Stimulated activated CD8-positive, alpha-beta memory T cell treated with anti-CD3 and anti-CD28 coated beads, Interleukin-12 subunit alpha, Interleukin-12 subunit beta, amount 100 ng/mL, for 24 hours (primary cell): ENCODE results near the gene CD83.
"Not testable (repeated sequence)": the region's sequence is repeated elsewhere in the genome, so short reads cannot be mapped to it uniquely, and the experiment has no call there.

ENCODE experiments used
- DNase-seq: peaks from one replicate; pipeline ENCODE4 v3.0.0-alpha.2; 2020; ENCODE audit errors: extremely low read depth

CD83 gene

GRCh38 chr6:14117158-14118090 lies at the start of gene CD83:
TSS of gene CD83 (plus strand) at chr6:14117772. CDS start at chr6:14117812, 40 bp downstream.
- peak; percentile 52 for DNase-seq

GRCh38 chr6:14068133-14068532 lies 49.4 kb upstream of the CD83 start:
- no peak for DNase-seq

- DNase-seq = no peak
These were observed 48.9 kb upstream of the CD83 start for GRCh38 chr6:14068623-14069022.

DNA sequence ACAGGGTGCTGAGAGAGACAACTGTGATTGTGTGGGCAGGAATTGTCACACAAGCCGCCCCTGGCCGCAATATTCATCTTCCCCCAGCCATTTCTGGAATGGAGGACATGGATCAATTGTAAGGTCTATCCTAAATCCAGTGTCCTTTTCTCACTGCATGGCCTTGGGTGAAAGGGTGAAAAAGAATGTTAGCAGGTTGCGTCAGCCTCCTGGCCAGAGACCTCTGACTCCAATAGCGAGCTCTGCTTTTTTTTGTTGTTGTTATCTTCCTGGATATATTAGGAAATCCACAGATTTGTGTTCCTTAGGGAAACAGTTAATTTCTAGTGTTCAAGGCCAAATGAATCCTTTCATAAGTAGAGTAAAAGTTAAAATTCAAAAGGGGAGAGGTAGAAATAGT lies 47.1 kb upstream of the CD83 start:
- DNase-seq = no peak

DNA sequence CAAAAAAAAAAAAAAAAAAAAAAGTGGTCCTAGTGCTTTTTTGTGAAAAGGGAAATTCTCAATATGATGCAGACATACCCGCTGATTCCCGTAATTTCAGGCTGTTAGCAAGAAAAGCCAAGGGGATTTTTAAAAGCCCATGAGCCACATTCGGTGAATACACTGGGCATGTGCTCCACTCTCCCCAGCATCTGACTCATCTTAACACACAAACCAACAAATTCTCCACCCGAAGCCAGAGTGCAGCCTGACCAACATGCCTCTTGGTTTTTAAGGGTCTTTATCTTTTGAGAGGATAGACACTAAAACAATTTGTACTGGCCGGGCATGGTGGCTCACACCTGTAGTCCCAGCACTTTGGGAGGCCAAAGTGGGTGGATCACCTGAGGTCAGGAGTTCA lies 45.5 kb upstream of the CD83 start:
- DNase-seq = no peak

GRCh38 chr6:14073561-14074354 lies 43.8 kb upstream of the CD83 start:
- DNase-seq = not testable (repeated sequence)

- no peak for DNase-seq
These were observed 43.0 kb upstream of the CD83 start for GRCh38 chr6:14074476-14075094.

GRCh38 chr6:14075095-14075503 lies 42.5 kb upstream of the CD83 start:
- no peak for DNase-seq

DNA sequence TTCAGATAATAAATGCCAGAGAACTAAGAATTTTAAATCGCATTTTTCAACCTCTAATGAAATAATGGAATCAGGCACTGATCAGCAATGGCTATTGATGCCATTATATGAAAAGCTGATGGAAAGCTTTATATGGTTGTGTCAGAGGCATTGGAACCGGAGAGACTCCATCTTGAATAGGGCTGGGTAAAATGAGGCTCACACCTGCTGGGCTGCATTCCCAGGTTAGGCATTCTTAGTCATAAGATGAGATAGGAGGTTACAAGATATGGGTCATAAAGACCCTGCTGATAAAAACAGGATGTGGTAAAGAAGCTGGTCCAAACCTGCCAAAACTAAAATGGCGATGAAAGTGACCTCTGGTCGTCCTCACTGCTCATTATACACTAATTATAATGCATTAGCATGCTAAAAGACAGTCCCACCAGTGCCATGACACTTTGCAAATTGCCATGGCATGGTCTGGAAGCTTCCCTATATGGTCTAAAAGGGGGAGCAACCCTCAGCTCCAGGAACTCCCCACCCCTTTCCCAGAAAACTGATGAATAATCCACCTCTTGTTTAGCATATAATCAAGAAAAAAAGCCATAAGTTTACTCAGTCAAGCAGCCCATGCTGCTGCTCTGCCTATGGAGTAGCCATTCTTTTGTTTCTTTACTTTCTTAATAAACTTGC lies 40.2 kb upstream of the CD83 start:
- DNase-seq = no peak

DNA sequence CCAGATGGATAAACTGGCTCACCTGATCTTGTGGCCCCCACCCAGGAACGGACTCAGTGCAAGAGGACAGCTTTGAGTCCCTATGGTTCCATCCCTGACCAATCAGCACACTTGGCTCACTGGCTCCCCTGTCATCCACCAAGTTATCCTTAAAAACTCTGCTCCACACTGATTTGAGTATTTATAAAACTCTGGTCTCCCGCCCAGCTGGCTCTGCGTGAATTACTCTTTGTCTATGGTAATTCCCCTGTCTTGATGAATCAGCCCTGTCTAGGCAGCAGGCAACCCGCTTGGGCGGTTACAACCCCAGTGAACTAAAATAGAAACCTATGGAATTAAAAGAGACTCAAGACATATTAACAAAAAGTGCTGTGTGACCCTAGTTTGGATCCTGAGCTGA lies 38.1 kb upstream of the CD83 start:
- no peak for DNase-seq

GRCh38 chr6:14079971-14080370 lies 37.6 kb upstream of the CD83 start:
- DNase-seq = no peak

DNA sequence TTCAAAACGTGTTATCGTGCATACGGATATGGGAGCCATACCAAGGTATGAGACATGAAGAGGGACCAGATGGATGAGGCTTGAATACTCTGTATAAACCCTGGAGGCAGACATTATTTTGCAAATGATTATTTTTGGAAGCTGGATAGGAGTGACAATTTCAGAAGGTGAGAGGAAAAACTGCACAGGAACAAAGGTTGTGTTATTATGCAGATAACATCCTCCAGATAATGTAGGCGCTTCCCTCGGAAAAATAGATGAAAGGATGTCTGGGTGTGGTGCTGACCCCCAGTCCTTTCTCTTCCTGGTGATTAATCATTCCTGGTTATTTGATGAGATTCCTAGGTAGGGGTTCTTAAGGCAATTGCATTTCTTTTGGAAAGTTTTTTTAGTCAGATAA lies 36.4 kb upstream of the CD83 start:
- no peak for DNase-seq

- DNase-seq = no peak
These were observed 34.8 kb upstream of the CD83 start for GRCh38 chr6:14082771-14083170.

DNA sequence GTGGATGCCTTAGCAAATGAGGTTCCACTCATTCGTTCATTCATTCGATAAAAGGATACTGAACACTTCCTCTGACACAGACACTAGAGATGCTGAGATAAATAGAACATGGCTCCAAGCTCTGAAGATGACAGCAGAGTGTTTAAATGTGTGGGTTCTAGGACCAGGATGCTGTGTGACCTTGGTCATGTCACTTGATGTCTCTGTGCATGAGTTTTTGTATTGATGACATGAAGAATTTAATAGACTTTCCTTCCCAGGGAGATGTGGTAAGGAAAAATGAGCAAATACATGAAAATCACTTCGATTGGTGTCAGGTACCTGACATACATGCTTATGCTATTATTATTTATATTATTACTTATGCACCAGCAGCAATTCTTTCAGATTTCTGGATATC lies 34.3 kb upstream of the CD83 start:
- DNase-seq = no peak

GRCh38 chr6:14083751-14084150 lies 33.8 kb upstream of the CD83 start:
- DNase-seq = no peak

DNA sequence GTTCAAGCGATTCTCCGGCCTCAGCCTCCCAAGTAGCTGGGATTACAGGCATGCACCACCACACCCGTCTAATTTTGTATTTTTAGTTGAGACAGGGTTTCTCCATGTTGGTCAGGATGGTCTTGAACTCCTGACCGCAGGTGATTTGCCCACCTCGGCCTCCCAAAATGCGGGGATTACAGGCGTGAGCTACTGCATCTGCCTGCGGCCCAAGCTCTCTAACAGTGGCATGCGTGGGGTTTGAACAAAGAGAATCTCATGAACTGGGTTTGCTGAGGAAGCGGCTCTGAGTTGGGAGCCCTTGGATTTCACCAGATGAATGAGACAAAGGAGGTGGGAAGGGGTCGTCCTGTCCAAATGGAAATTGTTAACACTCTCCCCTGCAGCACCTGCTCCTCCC lies 33.2 kb upstream of the CD83 start:
- no peak for DNase-seq

- DNase-seq = no peak
These were observed 32.3 kb upstream of the CD83 start for GRCh38 chr6:14085176-14085787.

DNA sequence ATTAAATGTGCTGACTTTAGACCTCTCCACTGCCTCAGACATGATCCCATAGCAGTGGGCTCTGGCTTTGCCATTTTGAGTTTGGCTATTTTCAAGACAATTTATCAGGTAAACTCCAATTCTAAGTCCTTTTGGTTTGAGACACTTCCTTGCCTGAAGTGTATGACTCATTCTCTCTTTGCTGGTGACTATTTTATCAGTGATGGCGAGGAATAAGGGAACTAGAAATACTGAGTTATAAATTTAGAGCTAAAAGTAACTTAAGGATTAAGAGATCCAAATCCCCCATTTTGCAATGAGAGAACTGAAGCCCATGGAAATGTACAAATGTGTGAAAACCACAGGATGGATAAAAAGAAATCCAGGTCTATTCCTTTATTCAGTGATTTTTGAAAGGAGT lies 30.9 kb upstream of the CD83 start:
- no peak for DNase-seq

GRCh38 chr6:14088600-14089192 lies 28.9 kb upstream of the CD83 start:
- DNase-seq = no peak

DNA sequence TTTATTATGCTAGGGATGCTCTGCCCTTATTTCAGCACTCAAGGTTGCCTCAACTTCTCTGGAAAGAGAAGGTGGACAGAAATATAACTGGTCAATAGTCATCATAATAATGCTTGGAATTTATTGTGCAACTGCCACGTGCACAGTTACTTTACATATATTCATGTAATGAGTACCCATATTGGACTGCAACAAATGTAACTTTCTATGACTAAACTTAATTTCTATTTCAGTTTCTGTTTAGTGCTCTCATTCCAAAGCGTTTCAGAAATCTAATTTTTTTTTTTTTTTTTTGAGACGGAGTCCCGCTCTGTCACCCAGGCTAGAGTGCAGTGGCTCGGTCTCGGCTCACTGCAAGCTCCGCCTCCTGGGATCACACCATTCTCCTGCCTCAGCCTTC lies 28.3 kb upstream of the CD83 start:
- no peak for DNase-seq

- DNase-seq = no peak
These were observed 26.1 kb upstream of the CD83 start for GRCh38 chr6:14091339-14091978.
